Measurements from ENCODE around the gene TUBG1. TPM values are rescaled to one million over a fixed set of nuclear protein-coding genes. Genes with fewer than 3 reads are reported as not detected.

TUBG1 gene
- total RNA-seq, 2 donors from 2014 or later, result 28.8 to 55.9 TPM

DNA sequence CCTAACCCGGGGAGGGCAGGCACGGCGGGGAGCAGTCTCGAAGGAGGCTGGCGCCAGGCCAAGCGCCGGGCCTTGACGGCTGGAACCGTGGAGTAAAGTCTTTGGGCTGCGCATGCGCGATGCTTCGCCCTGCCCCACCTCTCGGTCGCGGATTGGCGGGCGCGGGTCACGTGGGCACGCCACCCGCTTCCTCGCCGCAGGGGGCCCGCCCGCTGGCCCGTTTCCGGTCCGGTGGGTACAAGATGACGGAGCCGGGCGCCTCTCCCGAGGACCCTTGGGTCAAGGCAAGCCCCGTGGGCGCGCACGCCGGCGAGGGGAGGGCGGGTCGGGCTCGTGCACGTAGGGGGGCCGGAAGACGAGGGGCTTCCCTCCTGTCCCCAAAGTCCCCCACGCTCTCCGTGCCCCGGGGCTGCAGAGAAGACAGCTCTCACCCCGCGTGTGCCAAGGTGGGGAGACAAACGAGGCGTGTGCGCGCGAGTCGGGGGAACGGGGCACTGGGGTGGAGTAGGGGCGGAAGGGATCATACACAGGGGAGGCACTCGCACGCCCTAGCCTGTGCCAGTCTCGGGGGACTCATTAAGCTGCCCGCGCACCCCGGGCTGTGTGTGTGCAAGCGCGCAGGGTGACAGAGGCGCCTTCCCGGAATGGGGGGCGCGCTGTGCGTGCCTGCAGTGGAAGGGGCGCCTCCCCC, 42.5 kb upstream of the TUBG1 start, which contains the start of gene MLX:
Gene MLX, plus strand, starts transcription at position 218 of the 691 bp plus-strand sequence. Its CDS starts 25 bp downstream, at position 243.
- TF ChIP-seq, protein P1, sequence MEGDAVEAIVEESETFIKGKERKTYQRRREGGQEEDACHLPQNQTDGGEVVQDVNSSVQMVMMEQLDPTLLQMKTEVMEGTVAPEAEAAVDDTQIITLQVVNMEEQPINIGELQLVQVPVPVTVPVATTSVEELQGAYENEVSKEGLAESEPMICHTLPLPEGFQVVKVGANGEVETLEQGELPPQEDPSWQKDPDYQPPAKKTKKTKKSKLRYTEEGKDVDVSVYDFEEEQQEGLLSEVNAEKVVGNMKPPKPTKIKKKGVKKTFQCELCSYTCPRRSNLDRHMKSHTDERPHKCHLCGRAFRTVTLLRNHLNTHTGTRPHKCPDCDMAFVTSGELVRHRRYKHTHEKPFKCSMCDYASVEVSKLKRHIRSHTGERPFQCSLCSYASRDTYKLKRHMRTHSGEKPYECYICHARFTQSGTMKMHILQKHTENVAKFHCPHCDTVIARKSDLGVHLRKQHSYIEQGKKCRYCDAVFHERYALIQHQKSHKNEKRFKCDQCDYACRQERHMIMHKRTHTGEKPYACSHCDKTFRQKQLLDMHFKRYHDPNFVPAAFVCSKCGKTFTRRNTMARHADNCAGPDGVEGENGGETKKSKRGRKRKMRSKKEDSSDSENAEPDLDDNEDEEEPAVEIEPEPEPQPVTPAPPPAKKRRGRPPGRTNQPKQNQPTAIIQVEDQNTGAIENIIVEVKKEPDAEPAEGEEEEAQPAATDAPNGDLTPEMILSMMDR (IDR thresholded peaks at IDR 0.05), result no peak
- H3K4me3 ChIP-seq, result peak within 1 kb of the TSS; percentile 91 to 95
- peaks cover 56% of the 10 kb centered on the region for H3K36me3 ChIP-seq
- no peaks in the 10 kb centered on the region for H3K27me3 ChIP-seq
- no peaks in the 10 kb centered on the region for H3K9me3 ChIP-seq
- DNase-seq (ENCODE audit: low spot score), result peak; percentile 95
- H3K27ac ChIP-seq, result peak within 1 kb of the TSS; percentile 96 to 98
- peaks cover 0 to 61% of the 10 kb centered on the region in 2 donors for H3K4me1 ChIP-seq

- TF ChIP-seq, protein P1 (IDR thresholded peaks at IDR 0.05), result no peak
- Histone ChIP-seq H3K36me3 (peaks cover 71% of the 10 kb centered on the region), H3K27ac (peak overlapping the region; percentile 96 to 98), H3K27me3 (no peaks in the 10 kb centered on the region), H3K9me3 (no peaks in the 10 kb centered on the region), H3K4me1 (peaks cover 0 to 50% of the 10 kb centered on the region in 2 donors), H3K4me3 (no peak overlapping the region)
- DNase-seq (ENCODE audit: low spot score), result no peak
These were observed 41.0 kb upstream of the TUBG1 start for GRCh38 chr17:42568341-42569111.

- TF ChIP-seq, protein P1 (IDR thresholded peaks at IDR 0.05), result no peak
- H3K4me1 ChIP-seq, result peaks cover 0 to 33% of the 10 kb centered on the region in 2 donors
- H3K4me3 ChIP-seq, result no peak overlapping the region
- H3K27me3 ChIP-seq, result no peaks in the 10 kb centered on the region
- H3K36me3 ChIP-seq, result peaks cover 60% of the 10 kb centered on the region
- no peaks in the 10 kb centered on the region for H3K9me3 ChIP-seq
- no peak for DNase-seq (ENCODE audit: low spot score)
- no peak overlapping the region for H3K27ac ChIP-seq
These were observed 37.9 kb upstream of the TUBG1 start for GRCh38 chr17:42571435-42572225.

DNA sequence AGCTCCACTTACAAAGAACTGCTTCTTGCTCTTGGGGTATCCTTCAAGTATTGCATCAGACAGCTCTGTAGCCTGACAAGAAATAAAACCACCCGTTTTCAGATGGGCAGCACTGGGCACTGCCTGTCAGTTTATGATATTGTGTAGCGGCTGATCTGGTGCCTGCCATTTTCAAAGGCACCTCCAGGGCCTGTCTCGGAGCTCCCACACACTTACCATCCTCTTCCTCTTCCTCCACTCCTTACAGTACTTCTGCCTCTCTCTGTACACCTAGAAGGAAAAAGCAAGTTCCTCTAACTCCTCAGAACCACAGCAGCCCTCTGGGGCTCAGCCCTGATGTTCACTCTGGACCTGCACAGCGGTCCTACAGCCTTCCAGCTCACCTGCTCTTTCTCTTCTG, 36.4 kb upstream of the TUBG1 start:
- TF ChIP-seq, protein P1 (IDR thresholded peaks at IDR 0.05), result no peak

DNA sequence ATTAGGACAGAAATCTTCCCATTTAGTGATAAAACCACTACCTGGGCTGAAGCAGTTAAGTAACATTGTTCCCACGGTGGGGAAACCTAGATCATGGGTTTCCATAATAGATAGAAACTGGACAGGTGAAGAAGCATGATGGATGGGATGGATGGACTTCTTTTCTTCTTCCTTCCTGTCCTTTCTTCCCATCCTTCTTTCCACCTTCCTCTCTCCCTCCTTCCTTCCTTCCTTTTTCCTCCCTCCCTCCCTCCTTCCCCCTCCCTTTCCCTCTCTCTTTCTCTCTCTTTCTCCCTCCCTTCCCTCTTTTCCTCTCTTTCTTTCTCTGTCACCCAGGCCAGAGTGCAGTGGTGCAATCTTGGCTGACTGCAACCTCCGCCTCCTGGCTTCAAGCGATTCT, 35.0 kb upstream of the TUBG1 start:
- Histone ChIP-seq H3K27ac (no peak overlapping the region), H3K27me3 (no peaks in the 10 kb centered on the region), H3K36me3 (peaks cover 49% of the 10 kb centered on the region), H3K9me3 (no peaks in the 10 kb centered on the region), H3K4me1 (peaks cover 0 to 33% of the 10 kb centered on the region in 2 donors), H3K4me3 (no peak overlapping the region)
- DNase-seq (ENCODE audit: low spot score), result no peak
- TF ChIP-seq, protein P1 (IDR thresholded peaks at IDR 0.05), result no peak

More for the DNA sequence above, 36.4 kb upstream of the TUBG1 start:
- Histone ChIP-seq H3K9me3 (no peaks in the 10 kb centered on the region), H3K27ac (no peak overlapping the region), H3K4me1 (peaks cover 0 to 34% of the 10 kb centered on the region in 2 donors), H3K36me3 (peaks cover 60% of the 10 kb centered on the region), H3K4me3 (no peak overlapping the region), H3K27me3 (no peaks in the 10 kb centered on the region)
- no peak for DNase-seq (ENCODE audit: low spot score)

All from right atrium auricular region (tissue), 2 donors.